K562 (cell line): Measurements from ENCODE around the gene STAB1.

Experiments used
- CTCF ChIP-seq, 3 experiments: IDR thresholded peaks in 2 of 3; conservative IDR thresholded peaks in 1 of 3; 2 replicates each; pipeline ENCODE4 v1.5.1; 2011 to 2012; ENCODE audit warnings: low read length in 3 of 3, mild to moderate bottlenecking in 3 of 3, control low read depth in 2 of 3, improper control_type of control experiment in 1 of 3, inconsistent platforms in 1 of 3, low read depth in 1 of 3, mixed read lengths in 1 of 3, moderate library complexity in 1 of 3; ENCODE audit not compliant: insufficient read depth in 2 of 3
- FOXJ3 ChIP-seq: sonication (generic); formaldehyde crosslinking; IDR thresholded peaks from 2 replicates; pipeline ENCODE4 v1.4.0; 2020; ENCODE audit warnings: mild to moderate bottlenecking, missing genetic modification reagents
- ZBTB1 ChIP-seq: sonication (generic); formaldehyde crosslinking; IDR thresholded peaks from 2 replicates; pipeline ENCODE4 v1.8.1; 2023; ENCODE audit warnings: missing genetic modification reagents, low read depth, mild to moderate bottlenecking, borderline replicate concordance
- TF ChIP-seq, protein P1 (sequence below): sonication (generic); formaldehyde crosslinking; IDR thresholded peaks from 2 replicates; pipeline ENCODE4 v1.9.0; 2022; ENCODE audit warnings: mild to moderate bottlenecking, missing genetic modification reagents

DNA sequence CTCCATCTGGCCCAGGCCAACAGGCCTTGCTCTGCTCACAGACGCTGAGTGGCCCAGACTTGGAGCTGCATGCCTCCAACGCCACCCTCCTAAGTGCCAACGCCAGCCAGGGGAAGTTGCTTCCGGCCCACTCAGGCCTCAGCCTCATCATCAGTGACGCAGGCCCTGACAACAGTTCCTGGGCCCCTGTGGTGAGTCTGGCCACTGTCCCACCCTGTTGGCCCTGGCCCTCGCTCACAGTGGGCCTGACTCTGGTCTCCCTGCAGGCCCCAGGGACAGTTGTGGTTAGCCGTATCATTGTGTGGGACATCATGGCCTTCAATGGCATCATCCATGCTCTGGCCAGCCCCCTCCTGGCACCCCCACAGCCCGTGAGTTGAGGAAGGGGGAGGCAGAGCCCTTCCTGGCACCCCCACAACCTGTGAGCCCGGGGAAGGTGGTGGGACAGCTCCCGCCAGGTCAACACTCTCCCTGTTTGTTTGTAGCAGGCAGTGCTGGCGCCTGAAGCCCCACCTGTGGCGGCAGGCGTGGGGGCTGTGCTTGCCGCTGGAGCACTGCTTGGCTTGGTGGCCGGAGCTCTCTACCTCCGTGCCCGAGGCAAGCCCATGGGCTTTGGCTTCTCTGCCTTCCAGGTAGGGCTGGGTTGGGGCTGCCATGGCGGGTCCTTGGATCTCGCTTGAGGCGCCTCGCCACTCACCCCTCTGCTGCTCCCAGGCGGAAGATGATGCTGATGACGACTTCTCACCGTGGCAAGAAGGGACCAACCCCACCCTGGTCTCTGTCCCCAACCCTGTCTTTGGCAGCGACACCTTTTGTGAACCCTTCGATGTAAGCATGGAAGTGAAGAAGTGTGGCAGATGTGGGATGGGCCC, 28.5 kb downstream of the STAB1 start:
- TF ChIP-seq CTCF (IDR thresholded peaks at IDR 0.05 in 2 of 3, conservative IDR thresholded peaks at IDR 0.05 in 1 of 3; ENCODE audit: insufficient read depth in 2 of 3, low read depth in 1 of 3, low read length in 3 of 3) (no peak), FOXJ3 (CRISPR knock-in tag) (no peak), ZBTB1 (no peak)
- TF ChIP-seq, protein P1, sequence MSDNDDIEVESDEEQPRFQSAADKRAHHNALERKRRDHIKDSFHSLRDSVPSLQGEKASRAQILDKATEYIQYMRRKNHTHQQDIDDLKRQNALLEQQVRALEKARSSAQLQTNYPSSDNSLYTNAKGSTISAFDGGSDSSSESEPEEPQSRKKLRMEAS (CRISPR knock-in tag): no peak
